Measurements from ENCODE around the gene TBC1D4.

DNA sequence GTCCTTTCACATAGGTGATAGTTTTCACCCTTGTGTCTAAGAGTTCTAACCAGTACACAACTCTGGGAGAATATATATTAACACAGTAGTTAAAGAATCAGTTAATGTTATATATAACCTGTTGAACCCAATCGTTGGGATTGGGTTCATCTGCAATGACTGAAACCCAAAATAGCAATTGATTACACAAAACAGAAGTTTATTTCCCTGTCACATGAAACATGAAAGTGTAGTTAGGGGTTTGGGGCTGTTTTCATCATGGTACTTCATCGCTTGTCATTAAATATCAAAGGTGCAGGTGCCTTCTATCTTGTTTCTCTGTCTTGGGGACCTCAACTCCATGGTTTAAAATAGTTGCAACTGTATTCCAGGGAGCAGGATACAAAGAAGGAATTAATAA, 106.6 kb downstream of the TBC1D4 start:
- TF ChIP-seq, protein P1, sequence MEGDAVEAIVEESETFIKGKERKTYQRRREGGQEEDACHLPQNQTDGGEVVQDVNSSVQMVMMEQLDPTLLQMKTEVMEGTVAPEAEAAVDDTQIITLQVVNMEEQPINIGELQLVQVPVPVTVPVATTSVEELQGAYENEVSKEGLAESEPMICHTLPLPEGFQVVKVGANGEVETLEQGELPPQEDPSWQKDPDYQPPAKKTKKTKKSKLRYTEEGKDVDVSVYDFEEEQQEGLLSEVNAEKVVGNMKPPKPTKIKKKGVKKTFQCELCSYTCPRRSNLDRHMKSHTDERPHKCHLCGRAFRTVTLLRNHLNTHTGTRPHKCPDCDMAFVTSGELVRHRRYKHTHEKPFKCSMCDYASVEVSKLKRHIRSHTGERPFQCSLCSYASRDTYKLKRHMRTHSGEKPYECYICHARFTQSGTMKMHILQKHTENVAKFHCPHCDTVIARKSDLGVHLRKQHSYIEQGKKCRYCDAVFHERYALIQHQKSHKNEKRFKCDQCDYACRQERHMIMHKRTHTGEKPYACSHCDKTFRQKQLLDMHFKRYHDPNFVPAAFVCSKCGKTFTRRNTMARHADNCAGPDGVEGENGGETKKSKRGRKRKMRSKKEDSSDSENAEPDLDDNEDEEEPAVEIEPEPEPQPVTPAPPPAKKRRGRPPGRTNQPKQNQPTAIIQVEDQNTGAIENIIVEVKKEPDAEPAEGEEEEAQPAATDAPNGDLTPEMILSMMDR (IDR thresholded peaks at IDR 0.05) = no peak
- TF ChIP-seq ZFX (IDR thresholded peaks at IDR 0.05; ENCODE audit: borderline replicate concordance) = no peak

Measured in 22Rv1 (cell line).